Tibial nerve (tissue), 4 donors: ENCODE results near the gene SLC43A1. TPM values are rescaled to one million over a fixed set of nuclear protein-coding genes. Genes with fewer than 3 reads are reported as not detected.

ENCODE experiments used
- DNase-seq, 2 donors: peaks; one replicate each; pipeline ENCODE4 v3.0.0-alpha.2; 2019; ENCODE audit warnings: low spot score in 2 of 2
- H3K27ac ChIP-seq, 4 donors: fragments of 200-600 bp; sonication (generic) in 3 of 4; one replicate each; pipeline ENCODE4 v1.5.1; 2017 to 2019; ENCODE audit warnings: mild to moderate bottlenecking in 1 of 4
- H3K27me3 ChIP-seq, 2 donors: fragments of 200-600 bp; sonication (generic) in 1 of 2; one replicate each; pipeline versions ENCODE4 v1.5.1 to v1.6.0; 2017 to 2019
- H3K36me3 ChIP-seq, 3 donors: fragments of 200-600 bp; sonication (generic); one replicate each; pipeline ENCODE4 v1.5.1; 2018 to 2019
- H3K4me1 ChIP-seq, 4 donors: fragments of 200-600 bp; sonication (generic) in 3 of 4; one replicate each; pipeline ENCODE4 v1.5.1; 2017 to 2019
- H3K4me3 ChIP-seq, 4 donors: fragments of 200-600 bp; sonication (generic) in 3 of 4; one replicate each; pipeline ENCODE4 v1.5.1; 2017 to 2019; ENCODE audit warnings: mild to moderate bottlenecking in 1 of 4, moderate library complexity in 1 of 4
- H3K9me3 ChIP-seq, 4 donors: fragments of 200-600 bp; sonication (generic) in 3 of 4; one replicate each; pipeline ENCODE4 v1.5.1; 2017 to 2019
- EP300 ChIP-seq, 2 donors: sonication (generic); formaldehyde crosslinking; IDR thresholded peaks; one replicate each; pipeline ENCODE4 v1.6.1; 2017; ENCODE audit warnings: antibody characterized with exemption in 2 of 2, mild to moderate bottlenecking in 1 of 2
- POLR2A ChIP-seq, 2 donors: fragments of 450-650 bp; IDR thresholded peaks; one replicate each; pipeline ENCODE4 v1.6.1; 2017; ENCODE audit warnings: antibody characterized with exemption in 2 of 2, mild to moderate bottlenecking in 2 of 2, moderate library complexity in 2 of 2
- WGBS, 2 donors: methylation state at CpG; one replicate each; pipeline ENCODE4 v1.1.5; 2018; 5-methylcytosine and 5-hydroxymethylcytosine counted together
- total RNA-seq, 4 donors: library from RNA; depleted of rRNA; stranded (reverse); fragments of >200 nt; gene quantifications; one replicate each; pipeline ENCODE4 v1.1.0, GENCODE V29; 2016
- TF ChIP-seq, protein P1 (sequence below), 5 experiments: fragments of 200-600 bp in 3 of 5; fragments of 450-650 bp in 2 of 5; sonication (generic) in 3 of 5; IDR thresholded peaks; one replicate each; pipeline ENCODE4 v1.5.1; 2016 to 2019; ENCODE audit warnings: antibody characterized with exemption in 5 of 5, mild to moderate bottlenecking in 3 of 5, moderate library complexity in 2 of 5

SLC43A1 gene
- total RNA-seq, 4 donors from 2014 or later = 35.8 to 47.3 (median 42.4) TPM

- Histone ChIP-seq H3K27me3 (peaks cover 2 to 65% of the 10 kb centered on the region in 2 donors), H3K4me1 (peaks cover 0 to 42% (median 29%) of the 10 kb centered on the region in 4 donors), H3K27ac (no peak overlapping the region), H3K36me3 (no peaks in the 10 kb centered on the region), H3K9me3 (no peaks in the 10 kb centered on the region), H3K4me3 (no peak overlapping the region)
- WGBS, 2 donors = 63 to 66% methylated on average over 16 of the region's 16 CpGs
- TF ChIP-seq POLR2A (IDR thresholded peaks at IDR 0.05) (no peak), EP300 (IDR thresholded peaks at IDR 0.05) (no peak)
- TF ChIP-seq, protein P1, sequence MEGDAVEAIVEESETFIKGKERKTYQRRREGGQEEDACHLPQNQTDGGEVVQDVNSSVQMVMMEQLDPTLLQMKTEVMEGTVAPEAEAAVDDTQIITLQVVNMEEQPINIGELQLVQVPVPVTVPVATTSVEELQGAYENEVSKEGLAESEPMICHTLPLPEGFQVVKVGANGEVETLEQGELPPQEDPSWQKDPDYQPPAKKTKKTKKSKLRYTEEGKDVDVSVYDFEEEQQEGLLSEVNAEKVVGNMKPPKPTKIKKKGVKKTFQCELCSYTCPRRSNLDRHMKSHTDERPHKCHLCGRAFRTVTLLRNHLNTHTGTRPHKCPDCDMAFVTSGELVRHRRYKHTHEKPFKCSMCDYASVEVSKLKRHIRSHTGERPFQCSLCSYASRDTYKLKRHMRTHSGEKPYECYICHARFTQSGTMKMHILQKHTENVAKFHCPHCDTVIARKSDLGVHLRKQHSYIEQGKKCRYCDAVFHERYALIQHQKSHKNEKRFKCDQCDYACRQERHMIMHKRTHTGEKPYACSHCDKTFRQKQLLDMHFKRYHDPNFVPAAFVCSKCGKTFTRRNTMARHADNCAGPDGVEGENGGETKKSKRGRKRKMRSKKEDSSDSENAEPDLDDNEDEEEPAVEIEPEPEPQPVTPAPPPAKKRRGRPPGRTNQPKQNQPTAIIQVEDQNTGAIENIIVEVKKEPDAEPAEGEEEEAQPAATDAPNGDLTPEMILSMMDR (IDR thresholded peaks at IDR 0.05) = no peak
- DNase-seq = no peak
These were observed 53.5 kb downstream of the SLC43A1 start for GRCh38 chr11:57461841-57462489.

DNA sequence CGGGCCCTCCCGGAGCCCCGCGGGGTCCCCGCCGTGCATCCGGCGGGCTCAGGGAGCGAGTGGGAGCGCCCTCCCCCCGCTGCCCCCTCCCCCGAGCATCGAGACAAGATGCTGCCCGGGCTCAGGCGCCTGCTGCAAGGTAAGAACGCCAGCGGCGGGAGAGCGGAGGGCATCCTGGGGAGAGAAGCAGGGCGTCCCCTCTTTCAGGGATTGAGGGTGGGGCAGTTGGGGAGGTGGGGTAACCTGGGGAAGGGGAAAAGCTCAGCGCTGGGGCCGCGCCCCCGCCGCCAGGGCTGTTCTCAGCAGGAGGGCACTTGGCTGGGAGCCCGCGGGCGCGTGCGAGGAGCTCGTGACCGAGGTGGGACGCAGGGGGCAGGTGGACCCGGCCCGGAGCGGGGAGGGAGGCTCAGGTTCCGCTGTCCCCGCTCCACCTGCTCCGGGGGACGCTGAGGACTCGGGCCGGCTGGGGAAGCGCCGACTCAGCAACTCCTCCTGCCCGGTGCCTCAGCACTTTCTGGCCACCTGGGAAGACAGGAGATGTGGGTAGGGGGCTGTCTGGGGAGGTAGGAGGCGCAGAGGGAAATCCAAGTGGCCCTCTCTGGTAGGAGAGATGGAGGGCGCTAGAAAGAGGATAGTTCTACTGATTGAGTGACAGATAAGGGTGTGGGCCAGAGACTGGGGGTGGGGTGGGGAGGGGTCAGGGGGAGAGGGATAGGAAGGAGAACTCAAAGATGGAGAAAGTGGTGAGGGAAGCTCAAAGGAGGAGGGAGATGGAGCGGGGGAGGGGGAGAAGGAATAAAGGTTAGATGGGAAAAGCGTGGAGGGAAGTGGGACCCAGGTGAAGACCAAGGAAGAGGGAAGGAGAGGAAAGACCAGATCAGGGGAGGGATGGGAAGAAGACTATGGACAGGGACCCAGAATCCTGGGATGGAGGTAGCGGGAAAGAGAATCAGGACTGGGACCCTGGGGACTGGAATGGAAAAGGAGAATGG lies 54.4 kb downstream of the SLC43A1 start:
- WGBS, 2 donors = 12 to 13% methylated on average over 27 to 32 of the region's 50 CpGs
- Histone ChIP-seq H3K4me3 (peak overlapping the region; percentile 12 to 49 (median 20)), H3K4me1 (peaks cover 0 to 44% (median 29%) of the 10 kb centered on the region in 4 donors), H3K27me3 (peaks cover 2 to 68% of the 10 kb centered on the region in 2 donors), H3K9me3 (no peaks in the 10 kb centered on the region), H3K27ac (no peak overlapping the region), H3K36me3 (no peaks in the 10 kb centered on the region)
- TF ChIP-seq EP300 (IDR thresholded peaks at IDR 0.05) (no peak), POLR2A (IDR thresholded peaks at IDR 0.05) (no peak)
- TF ChIP-seq, protein P1 (IDR thresholded peaks at IDR 0.05) = no peak
- no peak for DNase-seq

DNA sequence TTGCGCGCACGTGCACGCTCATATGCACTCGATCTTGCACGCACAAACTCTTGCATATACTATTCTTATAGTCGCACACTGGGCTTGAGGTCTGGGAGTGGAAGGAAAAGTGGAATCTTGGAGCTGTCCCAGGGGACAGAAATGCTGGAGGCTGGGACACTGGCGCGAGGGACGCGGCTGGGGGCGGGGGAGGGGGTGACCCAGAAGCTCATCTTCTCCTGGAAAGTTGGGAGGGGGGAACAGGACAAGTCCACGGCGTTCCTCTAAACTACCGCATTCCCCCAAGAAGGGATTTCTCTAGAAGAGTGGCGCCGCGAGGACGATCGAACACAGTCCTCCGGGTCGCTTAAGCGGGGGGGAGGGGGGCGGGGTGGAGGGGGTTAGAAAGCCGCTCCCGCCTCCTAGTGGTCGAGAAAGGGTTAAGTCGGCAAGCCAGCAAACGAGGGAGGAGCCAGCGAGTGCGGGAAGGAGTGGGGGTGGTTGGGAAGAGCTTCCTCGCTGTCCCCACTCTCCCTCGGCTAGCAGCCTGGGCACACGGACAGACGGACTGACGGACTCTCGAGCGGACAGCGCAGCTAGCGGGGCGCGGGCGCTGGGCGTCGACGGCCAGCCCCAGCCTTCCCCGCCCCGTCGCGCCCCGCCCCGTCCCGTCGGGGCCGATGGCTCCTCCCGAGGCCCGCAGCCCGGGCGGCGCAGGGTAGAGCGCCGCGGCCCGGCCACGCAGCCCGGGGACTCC lies 55.3 kb downstream of the SLC43A1 start, which contains the start of gene RTN4RL2:
TSS of gene RTN4RL2 (plus strand) at position 507 of the 736 bp plus-strand sequence. CDS start 338 bp downstream, outside the sequence.
- TF ChIP-seq EP300 (IDR thresholded peaks at IDR 0.05) = no peak
- TF ChIP-seq, protein P1 (IDR thresholded peaks at IDR 0.05) = peak in 1 of 5 experiments; percentile 13
- H3K9me3 ChIP-seq = no peaks in the 10 kb centered on the region
- H3K27ac ChIP-seq = no peak within 1 kb of the TSS
- peak within 1 kb of the TSS; percentile 16 to 49 (median 31) for H3K4me3 ChIP-seq
- DNase-seq = no peak
- peaks cover 0 to 44% (median 29%) of the 10 kb centered on the region in 4 donors for H3K4me1 ChIP-seq
- H3K27me3 ChIP-seq = peaks cover 2 to 68% of the 10 kb centered on the region in 2 donors
- WGBS, 2 donors = 0 to 1% methylated on average over 33 to 37 of the region's 66 CpGs
- H3K36me3 ChIP-seq = no peaks in the 10 kb centered on the region

DNA sequence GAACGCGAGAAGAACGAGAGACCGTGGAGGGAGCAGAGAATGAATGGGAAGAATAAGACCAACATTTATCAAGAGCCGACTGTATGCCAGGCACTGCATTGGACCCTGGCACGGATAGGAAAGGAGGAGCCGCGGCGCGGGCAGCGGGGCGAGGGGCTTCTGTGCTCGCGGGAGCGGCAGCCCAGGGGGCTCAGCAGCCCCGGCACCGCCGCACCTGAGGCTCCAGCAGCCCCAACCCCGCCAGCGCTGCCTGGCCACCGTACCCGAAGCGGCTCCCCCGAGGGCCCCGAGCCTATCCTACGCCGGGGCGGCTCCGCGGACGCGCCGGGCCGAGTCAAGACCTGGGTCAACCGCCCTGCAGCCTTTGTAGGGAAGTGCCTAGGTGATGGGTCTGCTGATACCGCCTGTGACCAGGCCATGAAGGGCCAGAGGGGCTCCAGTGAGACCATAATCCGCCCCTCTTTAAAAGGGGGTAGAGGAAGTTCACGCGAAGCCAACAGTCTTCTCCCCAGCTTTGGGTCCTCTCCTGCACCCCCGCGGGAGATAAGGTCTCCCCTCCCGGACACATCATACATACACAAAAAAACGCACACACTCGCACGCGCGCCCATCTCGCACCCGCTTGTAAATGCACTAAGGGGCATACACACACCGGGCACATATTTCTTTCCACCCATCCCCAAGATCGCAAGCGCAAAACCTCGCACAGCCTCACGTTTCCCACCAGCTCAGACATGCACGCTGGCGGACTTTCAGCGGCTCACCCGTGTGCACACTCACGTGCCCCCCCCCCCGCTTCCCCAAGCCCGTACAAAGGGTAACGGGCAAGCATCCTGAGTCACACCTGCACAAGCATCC lies 56.1 kb downstream of the SLC43A1 start:
- WGBS, 2 donors = 1 to 3% methylated on average over 43 to 62 of the region's 62 CpGs

More for the DNA sequence above, 56.1 kb downstream of the SLC43A1 start:
- no peaks in the 10 kb centered on the region for H3K9me3 ChIP-seq
- peaks cover 2 to 68% of the 10 kb centered on the region in 2 donors for H3K27me3 ChIP-seq
- H3K4me1 ChIP-seq = peaks cover 0 to 44% (median 29%) of the 10 kb centered on the region in 4 donors
- H3K36me3 ChIP-seq = no peaks in the 10 kb centered on the region
- peak overlapping the region; percentile 17 to 49 (median 31) for H3K4me3 ChIP-seq
- no peak overlapping the region for H3K27ac ChIP-seq
- TF ChIP-seq POLR2A (IDR thresholded peaks at IDR 0.05) (no peak), EP300 (IDR thresholded peaks at IDR 0.05) (no peak)
- TF ChIP-seq, protein P1 (IDR thresholded peaks at IDR 0.05) = no peak
- no peak for DNase-seq
